Panc1 (cell line): ENCODE results near the gene C10orf143. TPM values are rescaled to one million over a fixed set of nuclear protein-coding genes. Genes with fewer than 3 reads are reported as not detected.
"Not testable (repeated sequence)": the region's sequence is repeated elsewhere in the genome, so short reads cannot be mapped to it uniquely, and the experiment has no call there.

Experiments
- ATAC-seq: fragments of 200-7000 bp; cut with Tn5 transposase; 2 replicates; pipeline ENCODE4 v1.9.1; 2020; ENCODE audit warnings: mild to moderate bottlenecking, moderate library complexity
- BruUV-seq: library from RNA; stranded (reverse); fragments of 400-500 nt; replicated peaks from 2 replicates; lab custom pipeline; 2021; lab: Mats Ljungman, UMichigan
- CTCF ChIA-PET: fragments of 300-600 bp; sonication (Branson Sonifier 250); formaldehyde crosslinking; loops from one replicate; lab custom pipeline; 2022; ENCODE audit warnings: antibody characterized with exemption; lab: Charles Lee
- POLR2A ChIA-PET: fragments of 300-600 bp; sonication (Branson Sonifier 250); formaldehyde crosslinking; loops from one replicate; lab custom pipeline; 2022; ENCODE audit warnings: antibody characterized with exemption; lab: Charles Lee
- DNase-seq: peaks from one replicate; pipeline ENCODE4 v3.0.0-alpha.2; 2010; ENCODE audit warnings: low read depth, low spot score
- H3K27ac ChIP-seq: 2 replicates; pipeline ENCODE4 v1.5.1; 2011; ENCODE audit warnings: mild to moderate bottlenecking, low read length, inconsistent platforms
- H3K27me3 ChIP-seq: fragments of 200-500 bp; sonication (Bioruptor generic); 2 replicates; pipeline ENCODE4 v1.6.0; 2014; ENCODE audit warnings: low read length, inconsistent platforms; ENCODE audit not compliant: control insufficient read depth, insufficient read depth
- H3K36me3 ChIP-seq: fragments of 200-500 bp; sonication (Bioruptor generic); 2 replicates; pipeline ENCODE4 v1.5.1; 2014; ENCODE audit warnings: inconsistent platforms, mild to moderate bottlenecking, low read length, moderate library complexity; ENCODE audit not compliant: control insufficient read depth, insufficient read depth
- H3K4me1 ChIP-seq: 2 replicates; pipeline ENCODE4 v1.5.1; 2011; ENCODE audit warnings: inconsistent platforms, mild to moderate bottlenecking, low read length, moderate library complexity; ENCODE audit not compliant: control insufficient read depth, insufficient read depth
- H3K4me3 ChIP-seq, 2 experiments: 2 replicates each; pipeline ENCODE4 v1.5.1; 2011 to 2012; ENCODE audit warnings: low read depth in 2 of 2, low read length in 2 of 2, mild to moderate bottlenecking in 2 of 2, inconsistent platforms in 1 of 2, moderate library complexity in 1 of 2
- H3K9me3 ChIP-seq: fragments of 200-500 bp; sonication (Bioruptor generic); 2 replicates; pipeline ENCODE4 v1.5.1; 2014; ENCODE audit warnings: low read depth, mild to moderate bottlenecking, inconsistent platforms, low read length, moderate library complexity; ENCODE audit not compliant: control insufficient read depth, insufficient read depth
- CTCF ChIP-seq: fragments of 450-650 bp; IDR thresholded peaks from 2 replicates; pipeline ENCODE4 v1.5.1; 2017; ENCODE audit warnings: mild to moderate bottlenecking
- POLR2AphosphoS5 ChIP-seq: IDR thresholded peaks from 2 replicates; pipeline ENCODE4 v1.6.1; 2012; ENCODE audit warnings: mild to moderate bottlenecking, low read depth, low read length, moderate library complexity
- REST ChIP-seq, 2 experiments: IDR thresholded peaks; 2 replicates each; pipeline ENCODE4 v1.6.1; 2011 to 2012; ENCODE audit warnings: low read depth in 2 of 2, control low read depth in 1 of 2, low read length in 1 of 2, mild to moderate bottlenecking in 1 of 2, moderate library complexity in 1 of 2; ENCODE audit not compliant: insufficient read depth in 1 of 2
- SIN3A ChIP-seq: IDR thresholded peaks from 2 replicates; pipeline ENCODE4 v1.6.1; 2012; ENCODE audit warnings: low read depth, mild to moderate bottlenecking, low read length, moderate library complexity, borderline replicate concordance; ENCODE audit not compliant: insufficient read depth
- TCF7L2 ChIP-seq: IDR thresholded peaks from 2 replicates; pipeline ENCODE4 v1.6.1; 2011; ENCODE audit warnings: mild to moderate bottlenecking, low read depth, low read length, inconsistent platforms
- in situ Hi-C: cut with HindIII; loops from 2 replicates; pipeline ENCODE4 v1.10.0; 2016; ENCODE audit warnings: low sequenced_read_pairs, low pct_unique_long_range_greater_than_20kb
- intact Hi-C: fragments of 100-400 bp; cut with micrococcal nuclease; formaldehyde crosslinking; loops from one replicate; pipeline ENCODE4 v1.10.0; 2022; ENCODE audit not compliant: unreplicated experiment
- total RNA-seq: library from RNA; stranded (reverse); gene quantifications from one replicate; pipeline ENCODE4 v1.2.1, GENCODE V29; 2021; ENCODE audit not compliant: unreplicated experiment

Gene C10orf143
- total RNA-seq, 1 experiment from 2014 or later, result 1.0 TPM

- no peak for ATAC-seq
- no peak for DNase-seq
- no peak overlapping the region for H3K27ac ChIP-seq
- no peaks in the 10 kb centered on the region for H3K4me1 ChIP-seq
- no peaks in the 10 kb centered on the region for H3K36me3 ChIP-seq
- ChIA-PET CTCF (no interaction called here), POLR2A (no interaction called here)
- no peak for TF ChIP-seq CTCF
- TF ChIP-seq POLR2AphosphoS5, result no peak
- TF ChIP-seq SIN3A, result no peak
- in situ Hi-C loops (no loop called here), intact Hi-C loops (no loop called here)
- no peak overlapping the region for H3K4me3 ChIP-seq
- H3K27me3 ChIP-seq, result no peaks in the 10 kb centered on the region
- H3K9me3 ChIP-seq, result no peaks in the 10 kb centered on the region
- BruUV-seq, result no TSS peak
These were observed 85.3 kb downstream of the C10orf143 start for GRCh38 chr10:130025326-130025725.

GRCh38 chr10:130024779-130025325, 85.8 kb downstream of the C10orf143 start:
- Histone ChIP-seq H3K9me3 (no peaks in the 10 kb centered on the region), H3K4me1 (no peaks in the 10 kb centered on the region), H3K4me3 (no peak overlapping the region), H3K27ac (no peak overlapping the region), H3K36me3 (no peaks in the 10 kb centered on the region), H3K27me3 (no peaks in the 10 kb centered on the region)
- DNase-seq, result no peak
- ChIA-PET CTCF (no interaction called here), POLR2A (no interaction called here)
- intact Hi-C loops (no loop called here), in situ Hi-C loops (no loop called here)
- no peak for TF ChIP-seq TCF7L2
- TF ChIP-seq CTCF, result no peak
- TF ChIP-seq SIN3A, result no peak
- no peak for TF ChIP-seq REST (IDR thresholded peaks at IDR 0.05; ENCODE audit: insufficient read depth in 1 of 2, low read depth in 2 of 2, low read length in 1 of 2)
- no peak for TF ChIP-seq POLR2AphosphoS5
- BruUV-seq, result no TSS peak
- ATAC-seq, result no peak

- H3K27me3 ChIP-seq, H3K27ac ChIP-seq, H3K36me3 ChIP-seq, in situ Hi-C loops, CTCF ChIA-PET, DNase-seq, intact Hi-C loops, POLR2A ChIA-PET, H3K9me3 ChIP-seq, ATAC-seq, BruUV-seq, H3K4me1 ChIP-seq, H3K4me3 ChIP-seq: not testable (repeated sequence)
These were observed 86.3 kb downstream of the C10orf143 start for GRCh38 chr10:130024326-130024725.
